Adrenal gland (tissue), 5 donors: Measurements from ENCODE around the gene KLF16.

Experiments
- CTCF ChIP-seq, 6 experiments: fragments of 450-650 bp in 4 of 6; fragments of 200-600 bp in 2 of 6; sonication (generic) in 1 of 6; IDR thresholded peaks; 1 replicate in 5 of 6; 2 replicates in 1 of 6; pipeline versions ENCODE4 v1.5.1 to v1.8.0; 2016 to 2021; ENCODE audit warnings: antibody characterized with exemption in 6 of 6, mild to moderate bottlenecking in 2 of 6, moderate library complexity in 1 of 6
- POLR2A ChIP-seq, 2 donors: fragments of 450-650 bp; IDR thresholded peaks; one replicate each; pipeline ENCODE4 v1.6.1; 2017; ENCODE audit warnings: antibody characterized with exemption in 2 of 2, mild to moderate bottlenecking in 2 of 2, moderate library complexity in 1 of 2
- donor health status: DM: no; HTN: no; CAD: no.

GRCh38 chr19:1883784-1884183 lies 20.4 kb upstream of the KLF16 start:
- TF ChIP-seq CTCF (IDR thresholded peaks at IDR 0.05): no peak
- no peak for TF ChIP-seq POLR2A (IDR thresholded peaks at IDR 0.05)
